ENCODE results near the gene FBXL13. TPM values are rescaled to one million over a fixed set of nuclear protein-coding genes. Genes with fewer than 3 reads are reported as not detected.
"Not testable (repeated sequence)": the region's sequence is repeated elsewhere in the genome, so short reads cannot be mapped to it uniquely, and the experiment has no call there.

FBXL13 gene
- total RNA-seq, 1 donor from 2014 or later = 6.5 TPM

GRCh38 chr7:102836191-102836919, 238.2 kb downstream of the FBXL13 start:
- DNase-seq (ENCODE audit: low spot score in 2 of 2) (no peak), FAIRE-seq (no peak)

DNA sequence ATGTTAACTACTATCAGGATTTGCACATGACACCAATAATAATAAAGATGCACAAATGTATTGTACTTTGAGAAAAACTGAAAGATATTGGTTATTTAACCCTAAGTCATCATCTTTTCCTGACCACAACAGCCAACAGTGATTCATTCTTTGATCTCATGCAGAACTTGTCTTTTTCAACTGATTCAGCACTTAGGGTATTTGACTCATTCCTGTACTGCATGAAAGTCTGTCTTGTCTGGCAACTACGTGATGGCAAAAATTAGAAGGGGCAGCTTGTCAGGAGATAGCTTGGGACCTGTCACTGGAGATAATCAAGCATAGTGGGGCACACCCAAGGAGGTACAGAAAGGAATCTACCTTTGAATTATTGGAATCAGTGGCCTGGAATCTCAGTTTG, 239.6 kb downstream of the FBXL13 start:
- FAIRE-seq = no peak
- DNase-seq (ENCODE audit: low spot score in 2 of 2) = no peak

DNA sequence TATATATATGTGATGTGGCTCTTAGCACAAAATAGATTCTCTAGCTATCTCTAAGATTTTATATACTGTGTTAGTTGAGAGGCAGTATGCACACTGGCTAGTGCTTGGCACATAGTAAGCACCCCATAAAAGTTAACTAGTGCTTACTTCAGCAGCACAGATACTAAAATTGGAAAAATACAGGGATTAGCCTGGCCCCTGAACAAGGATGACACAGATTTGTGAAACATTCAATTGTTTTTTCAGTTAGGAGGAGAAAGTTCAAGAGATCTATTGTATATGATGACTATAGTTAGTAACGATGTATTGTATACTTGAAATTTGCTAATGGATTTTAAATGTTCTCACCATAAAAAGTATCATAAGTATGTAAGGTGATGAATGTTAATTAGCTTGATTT, 240.1 kb downstream of the FBXL13 start:
- DNase-seq (ENCODE audit: low spot score in 2 of 2) (no peak), FAIRE-seq (no peak)

GRCh38 chr7:102833343-102833742, 241.3 kb downstream of the FBXL13 start:
- FAIRE-seq = no peak
- no peak for DNase-seq (ENCODE audit: low spot score in 2 of 2)

DNA sequence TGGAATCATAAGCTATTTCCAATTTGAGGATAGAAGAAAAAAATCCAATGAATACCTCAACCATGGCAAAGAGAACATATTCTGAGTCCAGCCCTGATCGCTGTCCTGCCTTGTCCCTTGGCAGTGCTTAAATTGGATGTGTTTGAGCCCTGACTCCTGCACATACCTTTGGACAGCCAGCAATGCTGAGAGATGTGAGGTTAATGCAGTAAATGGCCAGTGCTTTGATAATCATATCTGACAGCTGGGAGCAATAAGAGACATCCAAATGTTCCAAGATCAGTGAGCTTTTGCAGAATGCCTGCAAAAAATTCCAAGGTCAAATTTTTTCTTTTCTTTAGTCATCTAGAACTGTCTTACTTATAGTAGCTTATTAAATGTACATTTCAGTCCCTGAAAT, 241.9 kb downstream of the FBXL13 start:
- DNase-seq (ENCODE audit: low spot score in 2 of 2) (no peak), FAIRE-seq (no peak)

DNA sequence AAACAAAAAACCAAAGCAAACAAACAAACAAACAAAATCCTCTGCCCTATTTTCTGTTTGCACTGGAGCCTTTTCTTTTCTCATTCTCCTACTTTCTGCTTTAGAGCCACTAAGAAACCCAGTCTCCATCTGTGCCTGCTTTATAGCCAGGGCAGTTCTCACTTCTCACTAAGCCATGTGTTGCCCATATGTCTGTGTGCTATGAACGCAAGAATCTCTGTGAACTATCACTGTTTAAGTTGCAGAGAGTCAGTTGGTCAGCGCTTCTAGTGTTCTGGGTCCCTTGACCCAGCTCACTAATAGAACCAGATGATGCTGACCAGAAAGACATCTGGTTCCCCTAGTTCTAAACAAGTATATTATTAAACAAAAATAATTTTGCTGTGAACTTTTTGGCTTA, 244.4 kb downstream of the FBXL13 start:
- DNase-seq (ENCODE audit: low spot score in 2 of 2) = no peak
- no peak for FAIRE-seq

GRCh38 chr7:102829075-102829474, 245.5 kb downstream of the FBXL13 start:
- FAIRE-seq (no peak), DNase-seq (ENCODE audit: low spot score in 2 of 2) (no peak)

- DNase-seq (ENCODE audit: low spot score in 2 of 2) (no peak), FAIRE-seq (no peak)
These were observed 246.3 kb downstream of the FBXL13 start for GRCh38 chr7:102828286-102828685.

GRCh38 chr7:102823390-102824119, 251.0 kb downstream of the FBXL13 start:
- FAIRE-seq (no peak), DNase-seq (ENCODE audit: low spot score in 2 of 2) (no peak)

GRCh38 chr7:102821994-102822747, 252.4 kb downstream of the FBXL13 start:
- no peak for DNase-seq (ENCODE audit: low spot score in 2 of 2)
- no peak for FAIRE-seq

DNA sequence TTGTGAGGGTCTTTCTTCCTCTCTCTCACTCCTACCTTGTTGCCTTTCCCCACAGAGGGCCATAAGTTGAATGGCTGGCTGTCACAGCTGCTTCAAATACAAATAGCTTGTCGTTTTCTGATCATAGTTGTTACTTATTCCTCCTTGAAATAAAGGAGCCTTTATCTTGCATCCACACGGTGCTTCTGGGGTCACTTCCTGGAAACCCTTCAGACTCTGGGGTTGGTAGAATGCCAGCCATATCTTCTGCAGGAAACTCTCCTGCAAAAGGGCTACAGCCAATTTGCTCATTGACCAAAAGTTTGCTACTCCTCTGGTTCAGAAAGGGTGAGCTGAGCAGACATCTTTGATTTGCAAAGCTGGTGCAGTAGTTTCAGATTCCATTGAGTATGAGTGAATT, 255.4 kb downstream of the FBXL13 start:
- no peak for FAIRE-seq
- no peak for DNase-seq (ENCODE audit: low spot score in 2 of 2)

DNA sequence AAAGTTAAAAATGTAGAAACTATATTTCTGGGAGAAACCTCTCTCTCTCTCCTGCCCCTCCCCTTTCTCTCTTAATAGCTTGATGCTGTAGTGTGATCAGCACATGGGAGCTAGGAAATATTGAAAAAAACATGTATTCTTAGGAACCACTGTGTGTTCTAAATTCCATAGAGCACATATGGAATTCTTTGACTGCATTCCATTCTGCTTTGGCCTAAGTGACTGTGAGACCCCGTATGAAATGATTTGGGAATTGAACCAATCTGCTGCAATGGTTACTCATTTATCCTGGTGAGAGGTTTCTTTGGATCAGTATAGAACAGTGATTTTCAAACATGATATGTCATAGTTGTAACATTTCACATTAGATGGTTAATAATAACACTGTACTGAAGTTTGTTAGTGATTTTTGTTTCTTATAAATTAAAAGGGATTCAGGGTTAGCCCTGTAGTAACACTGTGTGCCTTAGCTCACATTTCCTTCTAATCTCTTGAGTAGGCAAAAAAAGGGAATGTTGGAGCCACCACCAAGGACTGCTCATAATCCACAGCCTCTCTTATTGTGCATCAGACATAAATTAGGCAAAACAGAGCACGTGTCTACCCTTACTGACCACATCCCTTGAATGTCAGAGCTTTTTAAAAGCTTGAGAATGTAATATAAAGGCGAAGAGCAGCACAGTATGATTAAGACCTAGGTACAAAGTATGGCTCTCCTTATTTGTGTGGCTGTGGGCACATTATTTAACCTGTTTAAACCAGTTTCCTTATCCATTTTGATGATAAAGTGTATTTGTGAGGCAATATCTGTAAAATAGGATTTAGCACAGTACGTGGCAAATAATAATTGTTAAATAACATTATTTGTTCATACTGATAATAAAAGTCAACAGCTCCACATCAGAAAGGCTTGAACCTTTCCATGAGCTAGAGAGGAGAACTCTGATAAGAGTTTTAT, 256.7 kb downstream of the FBXL13 start:
- DNase-seq (ENCODE audit: low spot score in 2 of 2) (no peak), FAIRE-seq (no peak)

DNA sequence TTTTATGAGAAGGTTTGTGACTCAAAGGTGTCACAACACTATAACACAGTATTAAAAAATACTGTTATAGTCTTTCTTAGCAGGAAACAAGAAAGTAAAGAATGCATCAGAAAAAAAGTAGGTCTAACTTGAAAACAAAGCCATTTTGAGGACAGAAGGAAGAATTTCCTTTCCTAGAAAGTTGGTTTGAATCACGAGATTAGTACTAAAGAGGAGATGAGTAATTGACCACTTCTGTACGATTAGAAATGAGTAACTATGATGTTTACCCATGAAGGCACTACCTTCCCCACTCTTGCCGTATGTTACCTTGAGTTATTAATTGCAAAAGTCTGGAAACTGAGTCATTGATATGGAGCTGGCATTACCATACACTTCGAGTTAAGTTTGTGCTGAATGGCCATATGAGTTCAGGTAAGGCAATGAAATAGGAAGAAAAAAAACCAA, 260.5 kb downstream of the FBXL13 start:
- no peak for FAIRE-seq

GRCh38 chr7:102813191-102814024, 261.2 kb downstream of the FBXL13 start:
- DNase-seq (ENCODE audit: low spot score in 2 of 2) (no peak), FAIRE-seq (no peak)

More for the DNA sequence above, 260.5 kb downstream of the FBXL13 start:
- DNase-seq (ENCODE audit: low spot score in 2 of 2) = no peak

- no peak for DNase-seq (ENCODE audit: low spot score in 2 of 2)
- FAIRE-seq = no peak
These were observed 262.5 kb downstream of the FBXL13 start for GRCh38 chr7:102811942-102812678.

- FAIRE-seq (no peak), DNase-seq (ENCODE audit: low spot score in 2 of 2) (no peak)
These were observed 263.7 kb downstream of the FBXL13 start for GRCh38 chr7:102810916-102811315.

GRCh38 chr7:102806613-102807012, 268.0 kb downstream of the FBXL13 start:
- no peak for FAIRE-seq

GRCh38 chr7:102795987-102796595, 278.5 kb downstream of the FBXL13 start:
- FAIRE-seq; DNase-seq (ENCODE audit: low spot score in 2 of 2): not testable (repeated sequence)

More at GRCh38 chr7:102806613-102807012, 268.0 kb downstream of the FBXL13 start:
- no peak for DNase-seq (ENCODE audit: low spot score in 2 of 2)

Data from frontal cortex (tissue), 4 donors.